C4-2B (cell line): ENCODE measurements around the gene RASAL2.

Experiments used
- ZFX ChIP-seq: fragments of 450-650 bp; IDR thresholded peaks from 2 replicates; pipeline ENCODE4 v1.6.1; 2017
- TF ChIP-seq, protein P1 (sequence below): fragments of 450-650 bp; conservative IDR thresholded peaks from 2 replicates; pipeline ENCODE4 v1.5.1; 2017; ENCODE audit warnings: mild to moderate bottlenecking

GRCh38 chr1:178442925-178443324 is 349.0 kb downstream of the RASAL2 start:
- TF ChIP-seq, protein P1, sequence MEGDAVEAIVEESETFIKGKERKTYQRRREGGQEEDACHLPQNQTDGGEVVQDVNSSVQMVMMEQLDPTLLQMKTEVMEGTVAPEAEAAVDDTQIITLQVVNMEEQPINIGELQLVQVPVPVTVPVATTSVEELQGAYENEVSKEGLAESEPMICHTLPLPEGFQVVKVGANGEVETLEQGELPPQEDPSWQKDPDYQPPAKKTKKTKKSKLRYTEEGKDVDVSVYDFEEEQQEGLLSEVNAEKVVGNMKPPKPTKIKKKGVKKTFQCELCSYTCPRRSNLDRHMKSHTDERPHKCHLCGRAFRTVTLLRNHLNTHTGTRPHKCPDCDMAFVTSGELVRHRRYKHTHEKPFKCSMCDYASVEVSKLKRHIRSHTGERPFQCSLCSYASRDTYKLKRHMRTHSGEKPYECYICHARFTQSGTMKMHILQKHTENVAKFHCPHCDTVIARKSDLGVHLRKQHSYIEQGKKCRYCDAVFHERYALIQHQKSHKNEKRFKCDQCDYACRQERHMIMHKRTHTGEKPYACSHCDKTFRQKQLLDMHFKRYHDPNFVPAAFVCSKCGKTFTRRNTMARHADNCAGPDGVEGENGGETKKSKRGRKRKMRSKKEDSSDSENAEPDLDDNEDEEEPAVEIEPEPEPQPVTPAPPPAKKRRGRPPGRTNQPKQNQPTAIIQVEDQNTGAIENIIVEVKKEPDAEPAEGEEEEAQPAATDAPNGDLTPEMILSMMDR: no peak
- TF ChIP-seq ZFX: no peak
